Measurements from ENCODE around the gene SEMA6D. TPM values are rescaled to one million over a fixed set of nuclear protein-coding genes. Genes with fewer than 3 reads are reported as not detected.
"Not testable (repeated sequence)": the region's sequence is repeated elsewhere in the genome, so short reads cannot be mapped to it uniquely, and the experiment has no call there.

The SEMA6D gene
- total and polyA plus RNA-seq, 2 donors from 2014 or later, result 12.9 to 16.9 TPM

GRCh38 chr15:47733085-47733484 is 15.8 kb downstream of the SEMA6D start:
- no peak for DNase-seq
- no peaks in the 10 kb centered on the region for H3K27me3 ChIP-seq (ENCODE audit: control insufficient read depth, insufficient read depth, low read length)
- intact Hi-C loops (cut with DNase I), result no loop called here
- H3K36me3 ChIP-seq (ENCODE audit: control insufficient read depth in 2 of 3, insufficient read depth in 3 of 3, low read length in 3 of 3), result no peaks in the 10 kb centered on the region
- no peak overlapping the region for H3K9ac ChIP-seq (ENCODE audit: low read length in 3 of 3)
- no peak overlapping the region for H3K27ac ChIP-seq (ENCODE audit: low read depth in 2 of 2, low read length in 2 of 2)
- no peak overlapping the region for H3K4me3 ChIP-seq (ENCODE audit: low read length in 3 of 3)
- H3K4me1 ChIP-seq (ENCODE audit: control insufficient read depth in 2 of 3, insufficient read depth in 2 of 3, low read depth in 1 of 3, low read length in 3 of 3), result no peaks in the 10 kb centered on the region
- no peak for TF ChIP-seq CTCF (IDR thresholded peaks at IDR 0.05; ENCODE audit: borderline replicate concordance, extremely low read depth, insufficient read depth)
- H3K9me3 ChIP-seq (ENCODE audit: control insufficient read depth in 2 of 3, insufficient read depth in 1 of 3, low read length in 3 of 3), result no peaks in the 10 kb centered on the region
- no peak for FAIRE-seq

DNA sequence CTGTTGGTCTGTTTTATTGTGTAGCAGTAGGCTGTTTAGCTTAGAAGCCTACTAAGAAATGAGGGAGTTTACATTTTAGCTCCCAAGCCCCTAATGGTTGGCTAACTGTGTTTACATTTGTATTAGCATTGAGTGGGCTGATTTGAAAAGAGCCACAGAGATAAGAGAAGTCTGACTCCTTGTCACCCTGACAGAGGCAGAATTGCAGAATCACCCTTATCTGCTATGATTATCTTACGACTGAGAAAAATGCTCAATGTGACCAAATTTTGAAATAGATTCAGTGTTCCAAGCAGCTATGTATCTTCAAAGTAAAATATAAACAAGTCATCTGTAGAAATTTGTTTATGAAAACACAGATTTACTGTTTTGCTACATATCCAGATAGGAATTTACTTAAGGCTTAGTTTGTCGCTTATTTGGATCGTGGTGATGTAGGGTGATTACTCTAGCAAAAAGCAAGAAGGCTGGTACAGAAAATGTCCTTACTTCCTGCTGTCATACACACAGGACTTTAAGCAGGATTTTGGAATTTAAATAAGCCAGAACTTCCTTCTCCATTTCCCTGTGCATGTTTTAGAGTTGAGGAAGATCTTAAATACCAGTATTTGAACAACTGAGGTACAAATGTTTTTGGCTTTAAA is 19.0 kb downstream of the SEMA6D start:
- Histone ChIP-seq H3K9me3 (ENCODE audit: control insufficient read depth in 2 of 3, insufficient read depth in 1 of 3, low read length in 3 of 3) (no peaks in the 10 kb centered on the region), H3K9ac (ENCODE audit: low read length in 3 of 3) (no peak overlapping the region), H3K27ac (ENCODE audit: low read depth in 2 of 2, low read length in 2 of 2) (no peak overlapping the region), H3K27me3 (ENCODE audit: control insufficient read depth, insufficient read depth, low read length) (no peaks in the 10 kb centered on the region), H3K4me1 (ENCODE audit: control insufficient read depth in 2 of 3, insufficient read depth in 2 of 3, low read depth in 1 of 3, low read length in 3 of 3) (no peaks in the 10 kb centered on the region), H3K4me3 (ENCODE audit: low read length in 3 of 3) (no peak overlapping the region), H3K36me3 (ENCODE audit: control insufficient read depth in 2 of 3, insufficient read depth in 3 of 3, low read length in 3 of 3) (no peaks in the 10 kb centered on the region)
- intact Hi-C loops (cut with DNase I), result no loop called here
- DNase-seq, result no peak
- FAIRE-seq, result no peak
- TF ChIP-seq CTCF (IDR thresholded peaks at IDR 0.05; ENCODE audit: borderline replicate concordance, extremely low read depth, insufficient read depth), result no peak

- Histone ChIP-seq H3K9ac (ENCODE audit: low read length in 3 of 3) (no peak overlapping the region), H3K4me1 (ENCODE audit: control insufficient read depth in 2 of 3, insufficient read depth in 2 of 3, low read depth in 1 of 3, low read length in 3 of 3) (peaks cover 0 to 3% (median 0%) of the 10 kb centered on the region in 3 donors), H3K4me3 (ENCODE audit: low read length in 3 of 3) (no peak overlapping the region), H3K36me3 (ENCODE audit: control insufficient read depth in 2 of 3, insufficient read depth in 3 of 3, low read length in 3 of 3) (no peaks in the 10 kb centered on the region), H3K27ac (ENCODE audit: low read depth in 2 of 2, low read length in 2 of 2) (no peak overlapping the region), H3K27me3 (ENCODE audit: control insufficient read depth, insufficient read depth, low read length) (no peaks in the 10 kb centered on the region), H3K9me3 (ENCODE audit: control insufficient read depth in 2 of 3, insufficient read depth in 1 of 3, low read length in 3 of 3) (no peaks in the 10 kb centered on the region)
- DNase-seq (no peak), FAIRE-seq (no peak)
- no peak for TF ChIP-seq CTCF (IDR thresholded peaks at IDR 0.05; ENCODE audit: borderline replicate concordance, extremely low read depth, insufficient read depth)
- intact Hi-C loops (cut with DNase I), result no loop called here
These were observed 20.2 kb downstream of the SEMA6D start for GRCh38 chr15:47737477-47737876.

DNA sequence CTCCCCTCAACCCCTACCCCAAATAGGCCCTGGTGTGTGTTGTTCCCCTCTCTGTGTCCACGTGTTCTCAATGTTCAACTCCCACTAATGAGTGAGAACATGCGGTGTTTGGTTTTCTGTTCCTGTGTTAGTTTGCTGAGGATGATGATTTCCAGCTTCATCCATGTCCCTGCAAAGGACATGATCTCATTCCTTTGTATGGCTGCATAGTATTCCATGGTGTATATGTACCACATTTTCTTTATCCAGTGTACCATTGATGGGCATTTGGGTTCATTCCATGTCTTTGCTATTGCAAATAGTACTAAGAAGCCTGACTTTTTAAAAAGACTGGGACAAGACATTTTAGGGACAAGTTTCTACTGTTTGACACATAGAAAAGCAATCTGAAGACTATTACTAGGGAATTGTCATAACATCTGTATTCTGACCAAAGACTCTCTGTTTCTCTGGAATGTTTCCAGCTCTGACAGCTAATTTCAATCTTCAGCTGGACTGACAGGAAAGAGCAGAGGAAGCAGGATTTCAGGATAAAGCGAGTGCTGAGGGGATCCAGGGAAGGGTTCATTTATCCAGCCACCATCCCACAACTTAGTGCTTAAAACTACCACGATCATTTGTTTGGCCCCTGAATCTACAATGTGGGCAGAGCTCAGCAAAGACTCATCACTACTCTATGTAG is 21.0 kb downstream of the SEMA6D start:
- H3K27me3 ChIP-seq (ENCODE audit: control insufficient read depth, insufficient read depth, low read length); H3K36me3 ChIP-seq (ENCODE audit: control insufficient read depth in 2 of 3, insufficient read depth in 3 of 3, low read length in 3 of 3); H3K9me3 ChIP-seq (ENCODE audit: control insufficient read depth in 2 of 3, insufficient read depth in 1 of 3, low read length in 3 of 3); H3K9ac ChIP-seq (ENCODE audit: low read length in 3 of 3); H3K27ac ChIP-seq (ENCODE audit: low read depth in 2 of 2, low read length in 2 of 2); intact Hi-C loops (cut with DNase I); FAIRE-seq; H3K4me3 ChIP-seq (ENCODE audit: low read length in 3 of 3); H3K4me1 ChIP-seq (ENCODE audit: control insufficient read depth in 2 of 3, insufficient read depth in 2 of 3, low read depth in 1 of 3, low read length in 3 of 3); DNase-seq: not testable (repeated sequence)
